ENCODE measurements around the gene DOCK4. TPM values are rescaled to one million over a fixed set of nuclear protein-coding genes. Genes with fewer than 3 reads are reported as not detected.

Gene DOCK4
- total RNA-seq, 1 experiment from 2014 or later: 4.9 TPM

DNA sequence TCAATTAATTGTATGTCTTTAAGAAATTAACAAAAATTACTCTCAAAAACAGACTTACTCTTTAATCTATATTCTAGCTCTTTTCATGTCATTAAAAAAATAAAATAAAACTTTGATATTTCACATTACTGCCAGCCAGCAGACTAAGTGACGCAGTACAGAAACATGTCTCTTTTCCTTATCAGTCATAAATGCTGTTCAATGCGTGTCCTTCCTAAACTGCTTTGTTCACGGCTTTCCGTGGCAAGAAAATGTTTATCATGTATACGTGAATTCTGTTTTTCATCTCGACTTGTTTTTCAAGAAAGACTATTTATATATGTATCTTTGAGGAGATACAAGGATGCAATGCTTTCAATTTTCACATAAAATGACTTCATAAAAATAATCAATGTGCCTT is 182.4 kb downstream of the DOCK4 start:
- no peaks in the 10 kb centered on the region for H3K23me2 ChIP-seq (ENCODE audit: insufficient read length, low read depth, low read length, poor library complexity, severe bottlenecking)
- no peak overlapping the region for H3K23ac ChIP-seq (ENCODE audit: insufficient read length, low read depth, low read length)
- H3K4me1 Mint-ChIP-seq: peaks cover 13 to 17% of the 10 kb centered on the region in 2 experiments
- no peaks in the 10 kb centered on the region for H3K36me3 Mint-ChIP-seq (ENCODE audit: insufficient read depth in 1 of 3, low read depth in 3 of 3)
- no peak overlapping the region for H2AFZ ChIP-seq (ENCODE audit: low read length)
- no peaks in the 10 kb centered on the region for H4K20me1 ChIP-seq (ENCODE audit: control insufficient read depth, insufficient read depth, insufficient read length)
- no peak overlapping the region for H3K14ac ChIP-seq (ENCODE audit: insufficient read depth, low read length)
- no peak overlapping the region for H2AK5ac ChIP-seq (ENCODE audit: insufficient read length, low read length)
- no peak overlapping the region for H4K5ac ChIP-seq (ENCODE audit: insufficient read length, low read depth, low read length)
- no peak overlapping the region for H2BK120ac ChIP-seq (ENCODE audit: low read depth, low read length, poor library complexity, severe bottlenecking)
- no peak overlapping the region for H3K9ac ChIP-seq (ENCODE audit: extremely low read depth, insufficient read length, low read length)
- H3K27ac ChIP-seq (ENCODE audit: insufficient read length, low read depth, low read length): no peak overlapping the region
- H4K8ac ChIP-seq (replicated peaks; ENCODE audit: insufficient read length, low read depth, low read length): no peak overlapping the region
- H3K4ac ChIP-seq (ENCODE audit: low read depth, low read length): no peak overlapping the region
- H3K79me2 ChIP-seq (ENCODE audit: insufficient read depth, low read length): no peaks in the 10 kb centered on the region; the same call in 1 of the 2 replicates
- H3K9me3 Mint-ChIP-seq: no peaks in the 10 kb centered on the region
- H3T11ph ChIP-seq (ENCODE audit: low read length): no peak overlapping the region
- no peak overlapping the region for H3K4me2 ChIP-seq (ENCODE audit: insufficient read depth, insufficient read length, low read length)
- no peak overlapping the region for H3K27ac Mint-ChIP-seq
- no peak overlapping the region for H2BK12ac ChIP-seq (ENCODE audit: insufficient read length, low read depth, low read length)
- TF ChIP-seq, protein P1, sequence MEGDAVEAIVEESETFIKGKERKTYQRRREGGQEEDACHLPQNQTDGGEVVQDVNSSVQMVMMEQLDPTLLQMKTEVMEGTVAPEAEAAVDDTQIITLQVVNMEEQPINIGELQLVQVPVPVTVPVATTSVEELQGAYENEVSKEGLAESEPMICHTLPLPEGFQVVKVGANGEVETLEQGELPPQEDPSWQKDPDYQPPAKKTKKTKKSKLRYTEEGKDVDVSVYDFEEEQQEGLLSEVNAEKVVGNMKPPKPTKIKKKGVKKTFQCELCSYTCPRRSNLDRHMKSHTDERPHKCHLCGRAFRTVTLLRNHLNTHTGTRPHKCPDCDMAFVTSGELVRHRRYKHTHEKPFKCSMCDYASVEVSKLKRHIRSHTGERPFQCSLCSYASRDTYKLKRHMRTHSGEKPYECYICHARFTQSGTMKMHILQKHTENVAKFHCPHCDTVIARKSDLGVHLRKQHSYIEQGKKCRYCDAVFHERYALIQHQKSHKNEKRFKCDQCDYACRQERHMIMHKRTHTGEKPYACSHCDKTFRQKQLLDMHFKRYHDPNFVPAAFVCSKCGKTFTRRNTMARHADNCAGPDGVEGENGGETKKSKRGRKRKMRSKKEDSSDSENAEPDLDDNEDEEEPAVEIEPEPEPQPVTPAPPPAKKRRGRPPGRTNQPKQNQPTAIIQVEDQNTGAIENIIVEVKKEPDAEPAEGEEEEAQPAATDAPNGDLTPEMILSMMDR (conservative IDR thresholded peaks at IDR 0.05): no peak
- no peak overlapping the region for H4K91ac ChIP-seq (ENCODE audit: insufficient read length, low read depth, low read length)
- DNase-seq: no peak
- H3K18ac ChIP-seq (ENCODE audit: insufficient read length, low read depth, low read length): no peak overlapping the region
- WGBS (ENCODE audit: extremely low coverage, insufficient read length, low lambda C conversion rate): no CpG with 5 or more reads among the region's 6 CpGs
- no peaks in the 10 kb centered on the region for H3K27me3 Mint-ChIP-seq (ENCODE audit: low read depth)
- H2BK5ac ChIP-seq (ENCODE audit: insufficient read length, low read length): no peak overlapping the region
- H2BK15ac ChIP-seq (ENCODE audit: low read depth, low read length): no peak overlapping the region
- H3K79me1 ChIP-seq (ENCODE audit: insufficient read depth, low read depth, low read length, poor library complexity, severe bottlenecking): no peaks in the 10 kb centered on the region
- H3K4me3 Mint-ChIP-seq: no peak overlapping the region
- H3K9me3 ChIP-seq (ENCODE audit: control insufficient read depth, low read depth, low read length): no peaks in the 10 kb centered on the region
- no peak overlapping the region for H3K56ac ChIP-seq (ENCODE audit: insufficient read length, low read depth, low read length)
- H3K4me1 ChIP-seq (ENCODE audit: insufficient read depth, low read length): peaks cover 11% of the 10 kb centered on the region
- H3K27me3 ChIP-seq (ENCODE audit: insufficient read depth, low read length): no peaks in the 10 kb centered on the region
- no peak overlapping the region for H2BK20ac ChIP-seq (ENCODE audit: low read depth, low read length, poor library complexity, severe bottlenecking)
